ENCODE measurements around the gene NRXN2. TPM values are rescaled to one million over a fixed set of nuclear protein-coding genes. Genes with fewer than 3 reads are reported as not detected.

NRXN2 gene
- total and polyA plus RNA-seq, 10 of the 15 experiments (the other 5 are each of a cell fraction or from before 2014, with no cell fraction given): 0.03 to 1.4 (median 0.23) TPM

- Histone ChIP-seq H3K79me2 (ENCODE audit: control insufficient read depth, insufficient read depth, low read length) (no peaks in the 10 kb centered on the region), H4K20me1 (ENCODE audit: control insufficient read depth, insufficient read depth) (no peaks in the 10 kb centered on the region), H3K4me3 (no peak overlapping the region), H3K4me1 (ENCODE audit: control insufficient read depth, insufficient read depth, low read length) (peaks cover 9% of the 10 kb centered on the region), H2AFZ (ENCODE audit: control insufficient read depth, low read depth, low read length) (no peak overlapping the region), H3K4me2 (ENCODE audit: control insufficient read depth, insufficient read depth) (no peak overlapping the region), H3K27ac (ENCODE audit: control insufficient read depth, insufficient read depth) (no peak overlapping the region), H3K36me3 (ENCODE audit: control insufficient read depth in 2 of 2, insufficient read depth in 2 of 2, low read length in 1 of 2) (no peaks in the 10 kb centered on the region), H3K27me3 (replicated peaks in 1 of 2; ENCODE audit: control insufficient read depth in 2 of 2, insufficient read depth in 2 of 2, low read length in 1 of 2) (no peaks in the 10 kb centered on the region), H3K9ac (ENCODE audit: control insufficient read depth, insufficient read depth, low read length) (no peak overlapping the region), H3K9me3 (replicated peaks; ENCODE audit: control insufficient read depth, insufficient read depth, low read length) (no peaks in the 10 kb centered on the region)
- ATAC-seq (no peak), DNase-seq (ENCODE audit: low read depth, low spot score) (no peak), FAIRE-seq (no peak)
- no peak for TF ChIP-seq ZBTB33 (IDR thresholded peaks at IDR 0.05)
- TF ChIP-seq BMI1 (IDR thresholded peaks at IDR 0.05; ENCODE audit: borderline replicate concordance): no peak
- TF ChIP-seq SPI1 (IDR thresholded peaks at IDR 0.05; ENCODE audit: borderline replicate concordance, insufficient read depth, low read depth, low read length): no peak
- TF ChIP-seq CHD2 (IDR thresholded peaks at IDR 0.05; ENCODE audit: borderline replicate concordance, low read depth, low read length): no peak
- no peak for TF ChIP-seq POLR2A (IDR thresholded peaks at IDR 0.05; ENCODE audit: low read depth, low read length)
- TF ChIP-seq SMARCA5 (IDR thresholded peaks at IDR 0.05): no peak
- TF ChIP-seq RB1 (IDR thresholded peaks at IDR 0.05; ENCODE audit: borderline replicate concordance): no peak
- no peak for TF ChIP-seq ZNF207 (IDR thresholded peaks at IDR 0.05; ENCODE audit: borderline replicate concordance)
- TF ChIP-seq, protein P1, sequence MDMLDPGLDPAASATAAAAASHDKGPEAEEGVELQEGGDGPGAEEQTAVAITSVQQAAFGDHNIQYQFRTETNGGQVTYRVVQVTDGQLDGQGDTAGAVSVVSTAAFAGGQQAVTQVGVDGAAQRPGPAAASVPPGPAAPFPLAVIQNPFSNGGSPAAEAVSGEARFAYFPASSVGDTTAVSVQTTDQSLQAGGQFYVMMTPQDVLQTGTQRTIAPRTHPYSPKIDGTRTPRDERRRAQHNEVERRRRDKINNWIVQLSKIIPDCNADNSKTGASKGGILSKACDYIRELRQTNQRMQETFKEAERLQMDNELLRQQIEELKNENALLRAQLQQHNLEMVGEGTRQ (IDR thresholded peaks at IDR 0.05; ENCODE audit: borderline replicate concordance, low read depth, low read length): no peak
- no peak for TF ChIP-seq EED (IDR thresholded peaks at IDR 0.05; ENCODE audit: low read depth)
- TF ChIP-seq ATF7 (IDR thresholded peaks at IDR 0.05; ENCODE audit: low read depth): no peak
- no peak for TF ChIP-seq TCF3 (IDR thresholded peaks at IDR 0.05; ENCODE audit: borderline replicate concordance, insufficient read depth, low read depth, low read length)
- no peak for TF ChIP-seq ATF2 (IDR thresholded peaks at IDR 0.05; ENCODE audit: low read length)
- ChIA-PET POLR2A (no interaction called here), RAD21 (ENCODE audit: unreplicated experiment) (no interaction called here), SMC1A (ENCODE audit: uncharacterized antibody, unreplicated experiment) (interaction anchor here (1.1 kb wide), 1 partner anchor 32 kb away, joined by 3 read pairs; no protein-coding TSS in a partner anchor), CTCF (interaction anchor here (1.5 kb wide), 1 partner anchor 32 kb away, joined by 7 read pairs; no protein-coding TSS in a partner anchor)
- in situ Hi-C loops (cut with MboI): no loop called here
- WGBS (ENCODE audit: insufficient coverage, insufficient replicate concordance, low lambda C conversion rate, missing lambda C conversion rate): 56% methylated on average over 6 of the region's 6 CpGs
- no TSS peak for BruUV-seq (replicated peaks)
- intact Hi-C loops (cut with micrococcal nuclease; ENCODE audit: unreplicated experiment): no loop called here
Observed at GRCh38 chr11:64656862-64657261, 66.1 kb downstream of the NRXN2 start.
